GM19193 (cell line): ENCODE results near the gene QRFP.

Source experiments
- POLR2A ChIP-seq: IDR thresholded peaks from 4 replicates; pipeline ENCODE4 v1.6.1; 2011; ENCODE audit not compliant: insufficient read depth, insufficient read length; ENCODE audit errors: extremely low read depth

The QRFP gene

DNA sequence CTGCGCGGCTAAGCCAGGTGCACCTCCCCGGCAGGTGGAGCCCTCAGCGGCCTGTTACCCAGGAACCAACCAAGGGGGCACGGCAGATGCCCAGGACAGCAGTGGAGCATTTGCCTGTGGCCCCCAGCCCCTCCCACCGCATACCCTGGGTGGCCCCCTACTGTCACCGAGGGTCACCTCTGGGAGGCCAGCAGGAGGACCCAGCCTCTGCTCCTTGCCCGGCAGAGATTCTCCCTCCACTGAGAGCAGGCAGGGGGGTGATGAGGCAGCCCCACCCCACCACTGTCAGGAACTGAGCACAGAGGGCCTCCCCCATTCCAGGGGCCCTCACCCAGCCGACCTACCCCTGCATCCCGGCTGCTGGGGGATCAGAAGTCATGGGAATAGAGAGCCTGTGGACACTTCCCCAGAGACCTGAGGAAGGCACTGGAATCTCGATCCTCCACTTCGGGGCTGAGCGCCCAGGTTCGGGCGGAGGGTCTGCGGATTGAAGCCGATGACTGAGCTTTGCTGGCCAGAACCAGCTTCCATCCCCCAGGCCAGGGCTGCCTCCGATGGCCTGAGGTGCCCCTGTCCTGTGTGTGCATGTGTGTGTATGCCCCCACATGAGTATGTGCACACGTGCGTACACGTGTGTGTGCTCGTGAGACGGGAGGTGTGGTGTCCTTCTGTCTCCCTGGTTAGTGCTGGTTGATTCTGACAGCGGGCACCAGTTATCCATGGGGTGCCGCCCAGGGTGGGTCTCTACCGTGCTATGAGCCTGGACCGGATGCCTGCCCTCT is at the start of gene QRFP:
QRFP (minus strand) TSS at position 580 of the 782 bp plus-strand sequence. CDS start 2,974 bp downstream, outside the sequence.
- no peak for TF ChIP-seq POLR2A

- TF ChIP-seq POLR2A = no peak
Measured at GRCh38 chr9:130945173-130945572, 48.6 kb upstream of the QRFP start.

- TF ChIP-seq POLR2A = no peak
Measured at GRCh38 chr9:130944510-130945058, 48.0 kb upstream of the QRFP start.

GRCh38 chr9:130943777-130944176 is 47.2 kb upstream of the QRFP start:
- TF ChIP-seq POLR2A = no peak

GRCh38 chr9:130943221-130943620 is 46.6 kb upstream of the QRFP start:
- no peak for TF ChIP-seq POLR2A

DNA sequence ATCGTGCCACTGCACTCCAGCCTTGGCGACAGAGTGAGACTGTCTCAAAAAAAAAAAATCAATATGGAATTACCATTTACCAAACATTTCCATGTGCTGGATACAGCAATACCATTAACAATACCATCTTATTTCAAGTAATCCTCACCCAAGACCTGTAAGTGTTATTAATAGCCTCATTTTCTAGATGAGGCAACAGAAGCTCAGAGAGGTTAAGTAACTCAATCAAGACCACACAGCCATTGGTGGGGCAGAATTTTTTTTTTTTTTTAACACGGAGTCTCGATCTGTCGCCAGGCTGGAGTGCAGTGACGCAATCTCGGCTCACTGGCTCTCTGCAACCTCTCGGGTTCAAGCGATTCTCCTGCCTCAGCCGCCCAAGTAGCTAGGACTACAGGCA is 46.1 kb upstream of the QRFP start:
- no peak for TF ChIP-seq POLR2A

- no peak for TF ChIP-seq POLR2A
Measured at GRCh38 chr9:130942084-130942483, 45.5 kb upstream of the QRFP start.

DNA sequence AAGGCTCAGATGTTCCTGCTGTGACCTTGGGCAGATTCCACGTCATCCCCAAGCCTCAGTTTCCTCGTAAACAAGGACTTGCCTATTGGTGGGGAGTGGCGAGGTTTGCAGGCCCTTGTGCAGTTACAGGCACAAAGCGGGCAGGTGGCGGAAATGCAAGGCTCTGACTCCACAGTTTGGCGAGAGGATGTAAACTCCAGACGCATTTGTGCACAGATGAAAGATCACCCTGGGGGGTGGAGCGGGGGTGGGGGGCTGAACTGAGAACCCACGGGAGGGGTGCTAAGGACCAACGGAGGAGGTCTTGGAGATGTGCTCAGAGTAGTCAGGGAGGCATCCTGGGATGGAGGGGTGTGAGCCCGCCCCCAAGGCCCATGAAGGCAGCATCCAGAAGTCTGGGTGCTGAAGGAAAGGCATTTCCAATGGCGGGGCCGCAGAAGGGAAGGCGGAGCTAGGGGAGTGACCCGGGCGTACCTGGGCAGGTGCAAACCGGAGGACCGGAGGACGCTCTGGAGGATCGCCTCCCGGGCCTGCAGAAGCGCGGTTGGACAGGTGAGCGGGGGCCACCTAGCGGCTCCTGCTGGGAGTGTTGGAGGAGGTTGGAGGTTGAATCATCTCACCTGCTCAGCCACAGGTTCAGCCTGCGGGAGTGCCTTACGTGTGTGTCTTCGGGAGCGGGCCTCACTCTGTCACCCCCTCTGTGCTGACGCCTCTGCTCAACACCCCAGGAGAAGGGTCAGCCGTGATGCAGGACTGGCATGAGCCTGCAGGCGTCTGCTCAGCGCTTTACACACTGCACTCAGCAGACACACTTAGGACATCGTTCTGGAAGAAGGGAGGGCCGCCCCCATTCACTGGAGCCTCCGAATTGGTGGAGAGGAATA is 44.3 kb upstream of the QRFP start:
- no peak for TF ChIP-seq POLR2A

- TF ChIP-seq POLR2A = no peak
Measured at GRCh38 chr9:130940027-130940549, 43.5 kb upstream of the QRFP start.

DNA sequence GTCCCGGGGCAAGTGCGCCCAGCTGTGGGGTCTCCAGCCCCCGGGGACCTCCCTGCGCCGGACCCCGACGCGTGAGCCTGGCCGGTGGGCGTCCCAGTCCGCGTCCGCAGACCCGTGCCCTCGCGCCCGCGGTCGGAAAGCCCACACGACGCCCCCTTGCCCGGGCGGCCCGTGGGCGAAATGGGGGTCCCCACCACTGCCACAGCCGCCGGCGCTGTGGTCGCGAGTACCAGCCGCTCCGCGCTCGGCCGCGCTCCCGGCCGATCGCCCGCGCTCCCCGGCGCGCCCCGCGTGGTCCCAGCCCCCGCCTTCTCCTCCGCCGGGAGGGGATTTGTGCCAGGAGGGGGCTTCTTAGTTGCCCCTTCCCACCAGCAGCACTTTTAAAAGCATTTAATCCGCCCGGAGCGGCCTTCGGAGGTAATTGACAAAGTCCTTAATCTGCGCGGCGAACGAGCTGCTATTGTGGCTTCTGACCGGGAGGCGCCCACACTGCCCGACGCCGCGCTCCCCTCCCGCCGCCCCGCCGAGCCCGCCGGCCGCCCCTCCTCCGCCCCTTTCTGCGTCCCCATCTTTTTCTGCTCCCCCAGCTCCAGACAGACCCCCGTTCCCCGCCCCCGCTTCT is 42.9 kb upstream of the QRFP start:
- TF ChIP-seq POLR2A = no peak

- no peak for TF ChIP-seq POLR2A
Measured at GRCh38 chr9:130938652-130939404, 42.2 kb upstream of the QRFP start, which contains the start of gene FIBCD1. FIBCD1 (minus strand) TSS chr9:130939247; CDS start chr9:130938607, 640 bp downstream.

GRCh38 chr9:130938184-130938651 is 41.6 kb upstream of the QRFP start:
- TF ChIP-seq POLR2A = no peak

DNA sequence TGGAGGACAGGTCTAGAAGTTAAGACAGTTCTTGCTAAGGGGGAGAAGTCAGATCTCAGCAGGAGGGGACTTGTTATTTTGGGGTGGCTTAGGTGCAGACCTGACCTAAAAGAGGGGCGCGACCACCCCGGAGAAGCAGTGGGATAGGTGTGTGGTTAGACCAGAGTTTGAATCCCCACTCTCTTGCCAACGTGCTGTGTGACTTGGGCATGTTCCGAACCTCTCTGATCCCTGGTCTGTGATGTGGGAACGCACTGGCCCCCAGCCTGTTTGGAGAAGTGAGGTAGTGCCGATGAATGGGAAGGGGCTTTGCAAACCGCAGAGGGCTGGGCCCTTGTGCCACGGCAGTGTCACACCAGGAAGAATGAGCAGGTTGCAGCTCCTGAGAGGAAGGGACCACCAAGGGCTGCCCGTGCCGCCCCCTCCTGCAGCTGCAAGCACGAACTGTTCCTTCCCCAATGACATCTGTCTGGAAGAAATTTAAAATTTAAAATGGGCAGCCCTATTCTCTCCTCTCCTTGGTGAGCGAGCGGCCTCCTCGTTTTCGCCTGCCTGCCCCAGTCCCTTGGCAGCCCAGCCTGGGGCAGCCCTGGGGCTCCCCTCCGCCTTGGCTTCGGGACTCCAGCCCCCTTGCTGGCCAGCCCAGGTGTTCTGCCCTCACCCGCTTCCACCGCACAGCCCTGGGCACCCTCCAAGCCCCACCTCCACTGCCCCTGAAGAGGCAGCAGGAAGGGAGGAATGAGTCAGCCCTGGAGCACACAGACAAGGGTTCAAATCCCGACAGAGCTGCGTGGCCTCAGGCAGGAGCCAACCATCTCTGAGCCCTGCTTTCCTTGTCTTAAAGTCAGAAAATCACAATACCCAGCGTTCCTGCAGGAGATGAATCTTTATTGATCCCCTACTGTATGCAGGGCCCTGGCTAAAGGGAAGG is 40.8 kb upstream of the QRFP start:
- no peak for TF ChIP-seq POLR2A
